NCI-H2107 (cell line): ENCODE data around the gene ZSCAN5A.
"Not testable (repeated sequence)": the region's sequence is repeated elsewhere in the genome, so short reads cannot be mapped to it uniquely, and the experiment has no call there.

ENCODE experiments used
- DNase-seq: peaks from one replicate; lab custom pipeline; 2025; lab: John Stamatoyannopoulos, UW

ZSCAN5A gene

GRCh38 chr19:56272161-56272798 lies 42.4 kb downstream of the ZSCAN5A start, which contains the start of gene EDDM13:
EDDM13 (plus strand) TSS chr19:56272748; CDS start chr19:56272835, 87 bp downstream.
- DNase-seq = no peak

DNA sequence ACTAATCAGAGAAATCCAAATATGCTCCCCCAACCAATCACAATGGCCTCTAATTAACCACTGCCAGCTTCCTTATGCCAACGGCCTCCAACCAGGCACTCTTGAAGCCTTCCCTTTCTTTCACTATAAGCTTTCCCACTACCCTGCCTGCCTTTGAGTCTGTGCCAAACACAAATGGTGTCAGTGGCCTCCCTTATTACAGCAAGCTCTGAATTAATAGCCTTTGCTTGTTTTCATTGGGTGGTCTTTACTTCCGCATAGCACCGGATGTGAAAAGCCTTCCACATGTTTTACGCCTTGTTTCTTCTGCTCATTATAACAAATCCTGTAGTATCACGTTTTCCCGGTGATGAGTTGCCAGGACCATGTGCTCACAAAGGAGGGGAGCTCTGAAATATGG lies 43.5 kb downstream of the ZSCAN5A start:
- DNase-seq = no peak

GRCh38 chr19:56270676-56271075 lies 44.0 kb downstream of the ZSCAN5A start:
- no peak for DNase-seq

GRCh38 chr19:56269348-56269747 lies 45.3 kb downstream of the ZSCAN5A start:
- DNase-seq = no peak

- DNase-seq = no peak
Measured at GRCh38 chr19:56266051-56266450, 48.6 kb downstream of the ZSCAN5A start.

DNA sequence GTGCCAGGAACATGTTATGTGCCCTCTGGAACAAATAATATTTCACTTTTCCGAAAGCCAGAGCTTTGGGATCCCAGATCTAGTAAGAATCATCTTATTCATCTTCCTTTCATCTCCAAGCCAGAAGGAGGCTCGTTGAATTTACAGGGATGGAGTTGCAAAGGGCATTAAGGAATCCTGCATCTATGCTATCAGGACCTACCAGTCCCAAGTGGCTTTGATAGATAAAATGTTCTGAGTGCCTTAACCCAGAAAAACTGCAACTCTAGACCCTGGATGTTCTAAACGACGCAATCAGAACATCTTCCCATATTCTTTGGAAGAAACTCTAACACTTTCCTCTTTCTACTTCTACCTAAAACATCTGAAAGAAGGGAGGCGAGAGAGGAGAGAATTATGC lies 51.3 kb downstream of the ZSCAN5A start:
- no peak for DNase-seq

- not testable (repeated sequence) for DNase-seq
Measured at GRCh38 chr19:56261932-56262331, 52.7 kb downstream of the ZSCAN5A start.

GRCh38 chr19:56261145-56261544 lies 53.5 kb downstream of the ZSCAN5A start:
- no peak for DNase-seq

GRCh38 chr19:56258272-56258671 lies 56.4 kb downstream of the ZSCAN5A start:
- no peak for DNase-seq

DNA sequence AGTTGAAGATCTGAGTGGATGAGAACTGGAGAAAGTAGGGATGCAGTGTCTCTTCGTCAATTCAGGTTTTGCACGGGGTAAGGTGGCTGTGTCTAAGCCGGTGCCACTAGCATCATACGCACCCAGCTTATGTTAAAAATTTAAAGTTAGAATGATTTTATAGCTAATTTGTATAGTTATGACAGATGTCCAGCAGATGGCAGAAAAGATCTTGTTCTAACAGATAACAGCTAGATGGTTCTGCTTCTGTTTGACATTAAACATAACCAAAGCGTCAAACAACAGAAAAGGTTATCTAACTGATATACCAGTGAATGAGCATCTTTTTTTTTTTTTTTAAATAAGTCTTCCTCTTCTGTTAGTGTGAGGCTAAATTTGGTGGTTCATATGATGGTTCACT lies 60.9 kb downstream of the ZSCAN5A start:
- DNase-seq = peak; percentile 4

DNA sequence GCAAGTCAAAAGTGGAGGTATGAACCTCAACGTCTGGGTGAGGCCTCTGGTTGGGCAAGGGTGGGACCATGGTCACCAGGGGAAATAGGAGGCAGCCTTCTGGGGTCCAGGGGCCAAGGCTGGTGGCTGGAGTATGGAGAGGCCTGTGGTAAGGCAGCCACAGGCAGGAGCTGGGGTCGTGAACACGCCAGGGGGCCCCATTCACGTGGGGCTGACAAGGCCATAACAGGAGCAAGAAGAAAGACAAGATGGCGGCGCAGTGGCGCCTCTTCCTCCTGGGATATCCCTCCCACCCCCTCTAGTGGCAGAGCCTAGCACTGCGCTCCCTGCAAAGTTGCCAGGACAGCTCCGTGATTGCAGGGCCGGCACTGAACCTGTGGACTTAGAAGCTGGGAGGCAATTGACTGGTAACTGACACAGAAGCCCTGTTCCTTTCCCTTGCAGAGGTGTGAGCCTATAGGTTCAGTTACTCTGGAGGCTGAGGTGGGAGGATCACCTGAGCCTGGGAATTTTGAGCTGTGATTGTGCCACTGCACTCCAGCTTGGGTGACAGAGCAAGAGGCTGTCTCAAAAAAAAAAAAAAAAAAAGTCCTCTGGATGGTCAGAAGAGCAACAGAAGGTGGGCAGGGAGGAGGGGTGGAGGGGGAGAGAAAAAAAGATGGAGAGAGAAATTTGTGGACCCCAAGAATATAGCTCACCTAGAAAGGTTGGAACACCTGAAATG lies 61.8 kb downstream of the ZSCAN5A start:
- peak; percentile 51 for DNase-seq

- DNase-seq = not testable (repeated sequence)
Measured at GRCh38 chr19:56248736-56249338, 65.8 kb downstream of the ZSCAN5A start.

GRCh38 chr19:56245764-56246163 lies 68.9 kb downstream of the ZSCAN5A start:
- not testable (repeated sequence) for DNase-seq

DNA sequence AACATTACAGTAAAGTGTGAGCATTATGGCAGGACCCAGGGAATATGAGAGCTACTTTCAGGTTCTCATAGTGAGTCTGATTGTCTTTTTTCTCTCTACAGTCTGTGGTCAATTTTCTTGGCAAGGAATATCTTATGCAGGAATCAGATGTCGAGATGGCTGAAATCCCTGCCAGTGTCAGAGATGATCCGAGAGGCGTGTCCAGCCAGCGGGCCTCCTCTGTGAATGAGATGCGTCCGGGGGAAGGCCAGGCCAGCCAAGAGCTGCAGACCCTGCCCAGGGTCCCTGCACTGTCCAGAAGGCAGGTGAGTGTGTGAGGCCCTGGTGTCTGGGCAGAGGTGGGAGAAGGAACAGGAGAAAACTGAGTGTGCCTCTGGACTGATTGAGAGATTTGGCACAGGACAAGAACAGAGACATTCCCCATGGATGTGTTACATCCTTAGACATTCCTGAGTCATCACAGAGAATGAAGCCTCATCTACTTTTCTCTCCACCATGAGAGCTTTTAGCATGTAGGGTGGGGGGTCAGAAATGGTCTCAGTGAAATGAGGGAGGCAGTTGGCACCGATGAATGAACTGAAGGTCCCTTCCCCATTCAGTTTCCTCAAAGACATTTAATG lies 69.4 kb downstream of the ZSCAN5A start:
- DNase-seq = no peak

DNA sequence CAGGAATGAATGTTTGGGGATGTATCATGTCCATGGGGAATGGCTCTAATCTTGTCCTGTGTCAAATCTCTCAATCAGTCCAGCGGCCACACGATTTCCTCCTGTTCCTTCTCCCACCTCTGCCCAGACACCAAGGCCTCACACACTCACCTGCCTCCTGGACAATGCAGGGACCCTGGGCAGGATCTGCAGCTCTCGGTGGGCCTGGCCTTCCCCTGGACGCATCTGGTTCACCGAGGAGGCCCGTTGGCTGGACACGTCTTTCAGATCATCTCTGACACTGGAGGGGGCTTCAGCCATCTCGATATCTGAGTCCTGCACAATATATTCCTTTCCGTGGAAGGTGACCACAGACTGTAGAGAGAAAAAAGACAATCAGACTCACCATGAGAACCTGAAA lies 91.2 kb downstream of the ZSCAN5A start:
- DNase-seq = no peak

DNA sequence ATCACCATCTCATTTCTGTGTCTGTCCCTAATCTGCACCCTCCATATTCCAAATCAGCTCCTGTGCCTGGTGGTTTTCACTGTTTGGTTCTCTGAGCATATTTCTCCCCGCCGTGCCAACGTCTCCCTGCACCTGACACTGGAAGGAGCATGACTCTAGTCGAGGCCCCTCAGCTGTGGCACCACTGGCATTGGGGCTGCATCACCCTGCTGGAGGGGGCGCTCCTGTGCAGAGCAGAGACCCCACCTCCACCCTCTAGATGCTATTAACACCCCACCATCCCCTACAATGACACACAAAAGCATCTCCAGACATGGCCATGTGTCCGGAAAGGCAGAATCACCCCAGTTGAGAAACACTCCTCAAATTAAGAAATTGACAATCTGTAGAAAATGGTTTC lies 91.7 kb downstream of the ZSCAN5A start:
- no peak for DNase-seq

GRCh38 chr19:56221851-56222250 lies 92.8 kb downstream of the ZSCAN5A start:
- no peak for DNase-seq

- not testable (repeated sequence) for DNase-seq
Measured at GRCh38 chr19:56221442-56221841, 93.2 kb downstream of the ZSCAN5A start.

DNA sequence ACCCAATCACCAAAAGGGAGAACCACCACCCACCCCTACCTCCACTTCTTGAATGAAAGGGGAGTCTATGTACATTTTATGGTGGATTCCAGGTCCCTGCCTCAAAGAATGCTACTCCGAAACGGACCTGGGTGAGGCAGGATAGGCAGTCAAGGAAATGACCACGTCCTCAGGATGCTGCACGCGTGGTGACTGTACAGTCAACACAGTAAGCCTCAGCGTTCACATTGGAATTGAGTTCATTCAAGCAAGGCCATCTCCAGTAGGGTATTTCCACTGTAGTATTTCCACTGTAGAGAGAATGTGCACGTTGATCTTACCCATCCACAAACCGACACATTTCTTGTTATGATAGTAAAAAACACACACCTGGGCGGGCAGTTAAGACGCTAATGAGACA lies 95.7 kb downstream of the ZSCAN5A start:
- DNase-seq = no peak

DNA sequence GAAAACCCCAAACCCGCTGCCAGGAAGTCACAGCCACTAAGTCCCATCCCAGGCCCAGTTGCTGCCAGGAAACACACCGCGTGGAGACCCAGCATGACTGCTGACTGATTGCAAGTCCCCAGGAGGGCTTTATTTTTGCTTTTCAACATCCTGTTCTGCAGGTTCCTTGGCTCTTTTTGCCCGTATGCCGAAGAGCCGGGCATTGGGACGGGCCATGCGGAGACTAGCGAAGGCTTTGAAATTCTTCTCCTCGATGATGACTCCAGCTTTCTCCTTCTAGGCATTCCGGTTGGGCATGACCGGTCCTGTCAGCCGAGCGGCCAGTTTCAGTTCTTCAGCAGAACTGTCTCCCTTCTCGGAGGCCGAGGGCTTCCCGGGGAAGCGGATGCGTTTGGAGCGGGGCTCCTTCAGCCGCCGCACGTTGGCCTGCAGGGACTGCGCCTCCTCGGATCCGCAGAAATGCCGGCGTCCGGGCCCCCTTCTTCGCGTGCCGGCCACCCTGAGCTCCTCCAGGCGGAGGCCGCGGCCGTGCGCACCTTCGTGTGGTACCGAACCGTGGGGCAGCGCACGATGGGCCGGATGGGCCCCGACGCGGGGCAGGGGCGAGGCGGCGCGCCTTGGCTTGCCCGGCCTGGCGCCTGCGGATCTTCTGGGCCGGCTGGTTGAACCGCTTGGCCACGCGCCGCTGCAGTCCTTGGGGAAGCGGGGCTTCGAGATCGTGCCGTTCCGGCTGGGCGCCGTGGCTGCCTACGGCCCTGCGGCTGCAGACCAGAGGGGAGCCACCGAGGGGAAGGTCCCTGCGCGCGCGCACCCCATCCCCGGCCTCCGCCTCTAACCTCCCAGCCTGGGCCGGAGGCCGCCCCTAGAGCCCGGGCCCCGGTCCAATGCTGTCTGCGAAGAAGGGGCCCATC lies 97.3 kb downstream of the ZSCAN5A start:
- no peak for DNase-seq

DNA sequence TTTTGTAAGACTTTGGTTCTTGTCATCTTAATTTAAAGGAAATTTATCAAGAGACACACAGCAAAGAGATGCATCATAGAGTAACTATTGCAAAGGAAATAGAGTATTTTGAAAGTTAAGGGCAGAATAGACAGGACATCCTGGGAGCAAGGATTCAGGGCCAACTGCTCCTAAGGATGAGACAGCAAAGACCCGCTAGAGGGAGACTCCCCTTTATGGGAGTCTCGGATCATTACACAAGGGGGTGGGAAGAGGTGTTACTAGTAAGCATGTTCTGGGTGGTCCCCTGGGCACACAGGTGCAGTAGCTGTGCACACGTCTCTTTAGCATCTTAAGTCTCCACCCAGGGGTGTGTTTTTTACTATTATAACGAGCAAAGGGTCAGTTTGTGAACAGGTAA lies 102.9 kb downstream of the ZSCAN5A start:
- DNase-seq = no peak

DNA sequence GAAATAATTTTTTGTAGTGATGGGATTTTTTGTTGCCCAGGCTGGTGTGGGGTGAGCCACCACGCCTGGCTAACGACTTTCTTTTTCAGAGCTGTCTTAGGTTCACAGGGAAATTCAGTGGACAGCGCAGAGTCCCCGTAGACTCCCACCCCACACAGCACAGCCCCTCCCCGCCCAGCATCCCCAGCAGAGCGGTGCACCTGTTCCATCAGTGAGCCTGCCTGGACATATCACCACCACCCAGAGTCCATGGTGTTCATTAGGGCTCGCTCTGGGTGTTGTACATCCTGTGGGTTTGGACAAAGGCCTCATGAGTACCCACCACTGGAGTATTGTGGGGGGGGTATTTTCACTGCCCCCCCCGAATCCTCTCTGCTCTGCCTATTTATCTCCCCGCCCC lies 104.6 kb downstream of the ZSCAN5A start:
- DNase-seq = not testable (repeated sequence)
